ACHN (cell line): Measurements from ENCODE around the gene RGL2.
"Not testable (repeated sequence)": the region's sequence is repeated elsewhere in the genome, so short reads cannot be mapped to it uniquely, and the experiment has no call there.

Experiments
- DNase-seq: peaks from one replicate; pipeline ENCODE4 v3.0.0-alpha.2; 2015
- in situ Hi-C: cut with HindIII; loops from 2 replicates; pipeline ENCODE4 v1.10.0; 2017; ENCODE audit warnings: low sequenced_read_pairs, low pct_ligation_motif_present, low pct_unique_long_range_greater_than_20kb

Gene RGL2

GRCh38 chr6:33298773-33299236 is at the start of gene RGL2:
Gene RGL2 (minus strand): TSS chr6:33298942. CDS start chr6:33298610, 332 bp downstream.
- in situ Hi-C loops, result no loop called here
- DNase-seq, result peak; percentile 56

DNA sequence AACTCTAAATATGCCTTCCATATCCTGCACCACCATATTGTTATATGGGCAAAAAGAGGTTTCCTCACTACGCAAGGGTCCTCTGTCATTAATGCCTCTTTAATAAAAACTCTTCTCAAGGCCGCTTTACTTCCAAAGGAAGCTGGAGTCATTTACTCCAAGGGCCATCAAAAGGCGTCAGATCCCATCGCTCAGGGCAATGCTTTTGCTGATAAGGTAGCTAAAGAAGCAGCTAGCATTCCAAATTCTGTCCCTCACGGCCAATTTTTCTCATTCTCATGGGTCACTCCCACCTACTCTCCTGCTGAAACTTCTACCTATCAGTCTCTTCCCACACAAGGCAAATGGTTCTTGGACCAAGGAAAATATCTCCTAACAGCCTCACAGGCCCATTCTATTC is 49.1 kb upstream of the RGL2 start:
- DNase-seq, result no peak
- in situ Hi-C loops, result no loop called here

DNA sequence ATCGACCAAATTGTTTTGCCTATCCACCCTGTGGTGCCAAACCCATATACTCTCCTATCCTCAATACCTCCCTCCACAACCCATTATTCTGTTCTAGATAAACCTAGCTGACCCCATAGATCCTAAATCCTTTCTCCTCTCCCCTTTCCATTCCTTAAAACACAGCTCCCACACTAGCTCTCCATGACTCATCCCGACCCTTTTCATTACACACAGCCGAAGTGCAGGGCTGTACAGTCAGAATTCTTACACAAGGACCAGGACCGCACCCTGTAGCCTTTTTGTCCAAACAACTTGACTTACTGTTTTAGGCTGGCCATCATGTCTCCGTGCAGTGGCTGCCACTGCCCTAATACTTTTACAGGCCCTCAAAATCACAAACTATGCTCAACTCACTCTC is 48.2 kb upstream of the RGL2 start:
- DNase-seq, in situ Hi-C loops: not testable (repeated sequence)

DNA sequence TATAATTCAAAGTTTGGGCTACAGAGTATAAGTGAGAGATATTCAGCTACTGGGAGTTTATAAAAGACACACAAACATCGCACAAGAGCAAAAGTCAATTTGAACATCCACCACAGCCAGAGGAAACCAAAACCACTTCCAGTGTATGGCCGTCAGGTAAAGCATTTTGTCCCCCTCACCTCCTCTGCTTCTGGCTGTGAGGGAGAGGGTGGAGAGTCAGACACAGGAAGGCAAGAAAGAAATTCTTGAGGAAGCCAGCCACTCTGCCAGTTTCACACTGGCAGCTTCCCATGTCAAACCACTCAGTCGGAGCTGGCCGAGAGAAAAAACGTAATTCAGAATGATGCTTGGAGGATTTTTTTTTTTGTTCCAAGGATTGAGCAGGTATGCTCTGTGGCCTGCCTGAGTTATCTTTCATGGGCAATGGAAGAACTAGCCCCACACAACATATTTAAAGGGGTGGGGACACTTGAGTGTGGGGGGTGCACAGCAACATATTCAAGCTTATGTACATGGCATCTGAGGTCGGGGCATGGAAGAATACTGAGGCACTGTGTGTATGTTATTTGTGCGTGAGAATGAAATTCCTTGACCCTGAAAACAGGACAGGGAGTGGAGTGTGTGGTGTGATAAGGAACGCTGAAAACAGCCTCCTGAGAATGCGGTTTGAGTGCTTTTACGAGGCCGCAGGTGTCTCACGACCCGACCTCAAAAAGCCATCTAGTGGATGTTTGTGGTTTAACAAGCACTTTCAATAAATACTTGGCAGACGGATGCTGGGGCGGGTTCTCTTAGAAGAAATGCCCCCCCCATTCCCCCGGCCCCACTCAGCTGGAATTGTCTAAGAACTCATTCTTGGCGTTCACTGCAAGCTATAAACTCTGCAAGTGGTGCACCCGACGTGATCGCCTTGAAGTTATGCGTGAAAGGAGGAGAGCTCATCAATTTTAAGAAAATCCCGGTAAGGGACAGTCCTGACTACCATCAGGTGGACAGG is 46.3 kb upstream of the RGL2 start:
- in situ Hi-C loops, result no loop called here
- DNase-seq, result peak; percentile 87

DNA sequence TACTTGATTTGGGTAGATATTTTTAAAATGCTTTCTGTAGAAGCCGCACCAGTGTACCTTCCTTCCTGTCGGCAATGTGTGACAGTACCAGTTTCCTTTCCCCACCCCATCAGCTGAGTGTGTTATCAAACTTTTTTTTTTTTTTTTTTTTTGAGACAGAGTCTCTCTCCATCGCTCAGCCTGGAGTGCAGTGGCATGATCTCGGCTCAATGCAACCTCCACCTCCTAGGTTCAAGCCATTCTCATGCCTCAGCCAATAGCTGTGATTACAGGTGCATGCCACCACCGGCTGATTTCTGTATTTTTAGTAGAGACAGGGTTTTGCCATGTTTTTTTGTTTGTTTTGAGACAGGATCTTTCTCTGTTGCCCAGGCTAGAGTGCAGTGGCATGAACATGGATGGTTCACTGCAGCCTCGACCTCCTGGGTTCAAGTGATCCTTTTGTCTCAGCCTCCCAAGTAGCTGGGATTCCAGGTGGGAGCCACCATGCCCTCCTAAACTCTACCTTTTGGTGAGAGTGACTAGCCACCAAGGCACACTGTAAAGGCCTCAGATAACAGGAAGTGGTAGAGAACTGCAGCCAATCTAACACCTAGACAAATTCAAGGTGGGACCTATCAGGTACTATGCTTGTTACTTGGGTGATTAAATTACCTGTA is 45.3 kb upstream of the RGL2 start:
- in situ Hi-C loops, result no loop called here

DNA sequence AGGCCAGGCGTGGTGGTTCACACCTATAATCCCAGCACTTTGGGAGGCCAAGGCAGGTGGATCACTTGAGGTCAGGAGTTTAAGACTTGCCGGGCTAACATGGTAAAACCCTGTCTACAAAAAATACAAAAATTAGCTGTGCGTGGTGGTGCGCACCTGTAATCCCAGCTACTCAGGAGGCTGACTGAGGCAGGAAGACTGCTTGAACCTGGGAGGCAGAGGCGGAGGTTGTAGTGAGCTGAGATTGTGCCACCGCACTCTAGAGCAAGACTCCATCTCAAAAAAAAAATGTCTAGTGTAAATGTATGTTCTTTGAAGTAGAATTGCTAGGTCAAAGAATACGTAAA is 44.8 kb upstream of the RGL2 start:
- in situ Hi-C loops, result not testable (repeated sequence)

More for the DNA sequence above, 45.3 kb upstream of the RGL2 start:
- DNase-seq, result no peak

DNA sequence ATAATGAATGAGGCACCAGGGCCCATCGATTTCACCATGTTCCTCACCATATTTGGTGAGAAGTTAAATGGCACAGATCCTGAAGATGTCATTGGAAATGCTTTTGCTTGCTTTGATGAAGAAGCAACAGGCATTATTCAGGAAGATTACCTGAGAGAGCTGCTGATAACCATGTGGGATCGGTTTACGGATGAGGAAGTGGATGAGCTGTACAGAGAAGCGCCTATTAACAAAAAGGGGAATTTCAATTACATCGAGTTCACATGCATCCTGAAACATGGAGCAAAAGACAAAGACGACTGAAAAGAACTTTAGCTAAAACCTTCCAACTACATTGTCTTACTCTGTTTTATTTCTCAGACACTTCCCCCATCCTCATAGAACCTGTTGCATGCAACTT is 40.5 kb upstream of the RGL2 start:
- in situ Hi-C loops, result no loop called here
- no peak for DNase-seq

More for the DNA sequence above, 44.8 kb upstream of the RGL2 start:
- not testable (repeated sequence) for DNase-seq

- no peak for DNase-seq
- in situ Hi-C loops, result no loop called here
Measured at GRCh38 chr6:33336495-33336894, 37.8 kb upstream of the RGL2 start.

GRCh38 chr6:33335916-33336315 is 37.2 kb upstream of the RGL2 start:
- in situ Hi-C loops, result no loop called here
- DNase-seq, result no peak

DNA sequence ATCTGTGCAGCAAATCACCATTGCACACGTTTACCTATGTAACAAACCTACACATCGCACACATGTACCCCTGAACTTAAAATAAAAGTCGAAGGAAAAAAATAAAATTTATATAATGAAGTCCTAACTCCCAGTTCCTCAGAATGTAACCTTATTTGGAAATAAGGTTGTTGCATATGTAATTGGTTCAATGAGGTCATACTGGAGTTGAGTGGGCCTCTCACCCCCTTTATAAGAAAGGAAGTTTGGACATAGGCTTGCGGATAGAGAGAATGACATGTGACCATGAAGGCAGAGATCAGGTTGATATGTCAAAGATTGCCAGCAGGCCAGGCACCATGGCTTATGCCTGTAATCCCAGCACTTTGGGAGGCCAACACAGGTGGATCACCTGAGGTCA is 34.9 kb upstream of the RGL2 start:
- DNase-seq, result no peak
- in situ Hi-C loops, result no loop called here

- in situ Hi-C loops, result no loop called here
- no peak for DNase-seq
Measured at GRCh38 chr6:33330736-33331135, 32.0 kb upstream of the RGL2 start.

GRCh38 chr6:33329058-33329457 is 30.3 kb upstream of the RGL2 start:
- in situ Hi-C loops, result no loop called here
- no peak for DNase-seq

GRCh38 chr6:33324125-33324524 is 25.4 kb upstream of the RGL2 start:
- DNase-seq, result no peak
- in situ Hi-C loops, result no loop called here

DNA sequence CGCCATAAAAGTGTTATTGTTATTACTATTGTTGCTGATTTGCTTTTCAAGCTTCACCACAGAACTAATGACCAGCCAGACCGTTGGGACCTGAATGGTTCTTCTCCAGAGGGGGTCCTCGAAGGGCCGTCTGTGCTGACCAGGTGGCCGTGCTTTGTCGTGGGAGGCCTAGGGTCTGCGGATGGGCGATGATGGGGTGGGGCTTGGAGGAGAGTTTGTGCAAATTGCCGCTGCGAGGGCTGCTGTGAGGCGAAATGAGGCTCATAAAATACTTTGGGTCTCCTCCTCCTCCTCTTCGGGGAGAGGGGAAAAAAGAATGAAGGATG is 24.8 kb upstream of the RGL2 start:
- no peak for DNase-seq
- in situ Hi-C loops, result no loop called here

- no peak for DNase-seq
- in situ Hi-C loops, result no loop called here
Measured at GRCh38 chr6:33321227-33321626, 22.5 kb upstream of the RGL2 start.

DNA sequence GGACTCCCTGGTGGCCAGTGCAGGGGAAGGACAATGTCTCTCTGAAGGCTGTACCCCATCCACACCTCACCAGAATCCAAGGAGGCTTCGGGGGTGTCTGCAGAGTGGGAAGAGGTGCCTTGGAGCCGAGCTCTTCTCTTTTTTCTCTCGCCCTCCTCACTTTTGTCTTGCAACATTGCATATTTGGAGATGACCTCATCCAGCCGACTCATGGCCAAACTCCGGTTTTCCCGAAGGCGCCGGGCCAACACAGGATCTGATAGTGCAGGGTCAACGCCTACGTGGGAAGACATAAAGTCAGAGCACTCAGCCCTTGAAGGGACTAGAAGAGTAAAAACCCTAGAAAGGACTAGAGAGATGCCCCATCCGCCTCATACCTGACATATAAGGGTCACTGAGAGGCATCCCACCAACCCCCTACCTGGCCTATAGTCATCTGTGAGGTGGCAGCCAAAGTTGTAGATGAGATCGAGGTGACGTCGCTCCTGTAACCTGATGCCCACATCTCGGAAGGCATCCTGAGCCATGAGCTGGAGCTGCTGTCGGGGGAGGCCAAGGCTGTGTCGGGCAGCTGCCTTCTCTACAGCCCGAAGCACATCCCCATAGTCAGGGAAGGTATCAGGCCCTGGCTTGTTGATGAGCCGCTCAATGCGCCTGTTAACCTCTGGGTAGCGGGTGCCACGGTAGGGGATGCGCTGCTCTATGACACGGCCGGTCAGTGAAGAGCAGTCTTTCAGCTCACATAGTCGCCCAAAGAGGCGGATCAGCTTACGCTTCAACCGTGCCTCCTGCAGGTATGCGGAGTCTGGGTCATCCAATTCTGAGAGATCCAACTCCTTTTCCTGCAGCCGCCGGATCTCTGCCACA is 21.8 kb upstream of the RGL2 start:
- DNase-seq, result peak; percentile 34
- in situ Hi-C loops, result no loop called here

DNA sequence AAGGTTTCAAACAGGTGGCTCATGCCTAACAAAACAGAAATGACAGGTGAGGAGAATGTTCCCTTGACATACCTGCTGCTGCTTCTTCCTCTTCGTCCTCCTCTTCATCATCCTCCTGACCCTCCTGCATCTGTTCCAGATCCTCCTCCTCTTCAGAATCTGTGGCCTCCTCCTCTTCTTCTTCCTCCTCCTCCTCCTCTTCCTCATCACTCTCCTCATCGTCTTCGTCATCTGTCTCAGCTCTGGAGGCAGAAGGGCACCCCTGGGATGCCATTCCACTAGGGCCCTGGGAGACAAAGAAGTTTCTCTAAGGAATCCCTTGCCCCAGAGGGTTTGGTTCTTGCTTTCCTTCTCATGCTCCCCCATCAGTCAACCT is 21.2 kb upstream of the RGL2 start:
- DNase-seq, result no peak
- in situ Hi-C loops, result no loop called here

- no peak for DNase-seq
- in situ Hi-C loops, result no loop called here
Measured at GRCh38 chr6:33318426-33319073, 19.8 kb upstream of the RGL2 start.
